ENCODE results near the gene LARGE1.

The LARGE1 gene

GRCh38 chr22:33515795-33516194, 404.5 kb downstream of the LARGE1 start:
- peak; percentile 74 for DNase-seq

GRCh38 chr22:33513388-33514338, 406.6 kb downstream of the LARGE1 start:
- DNase-seq = peak; percentile 57

GRCh38 chr22:33512908-33513307, 407.4 kb downstream of the LARGE1 start:
- no peak for DNase-seq

GRCh38 chr22:33510429-33510904, 409.8 kb downstream of the LARGE1 start:
- DNase-seq = no peak

GRCh38 chr22:33504941-33505625, 415.2 kb downstream of the LARGE1 start:
- no peak for DNase-seq

- DNase-seq = no peak
Measured at GRCh38 chr22:33496112-33496511, 424.2 kb downstream of the LARGE1 start.

GRCh38 chr22:33493476-33494205, 426.6 kb downstream of the LARGE1 start:
- no peak for DNase-seq

- DNase-seq = no peak
Measured at GRCh38 chr22:33492210-33492651, 428.0 kb downstream of the LARGE1 start.

GRCh38 chr22:33487041-33487716, 433.1 kb downstream of the LARGE1 start:
- no peak for DNase-seq

GRCh38 chr22:33481550-33481949, 438.7 kb downstream of the LARGE1 start:
- no peak for DNase-seq

GRCh38 chr22:33477120-33478111, 442.9 kb downstream of the LARGE1 start:
- no peak for DNase-seq

- DNase-seq = no peak
Measured at GRCh38 chr22:33476716-33477115, 443.6 kb downstream of the LARGE1 start.

GRCh38 chr22:33476206-33476605, 444.1 kb downstream of the LARGE1 start:
- no peak for DNase-seq

GRCh38 chr22:33474587-33474986, 445.7 kb downstream of the LARGE1 start:
- DNase-seq = no peak

GRCh38 chr22:33472462-33473344, 447.6 kb downstream of the LARGE1 start:
- no peak for DNase-seq

- DNase-seq = no peak
Measured at GRCh38 chr22:33470456-33470855, 449.8 kb downstream of the LARGE1 start.

GRCh38 chr22:33467620-33468095, 452.6 kb downstream of the LARGE1 start:
- DNase-seq = no peak

- DNase-seq = no peak
Measured at GRCh38 chr22:33467080-33467479, 453.2 kb downstream of the LARGE1 start.

GRCh38 chr22:33465554-33465953, 454.7 kb downstream of the LARGE1 start:
- no peak for DNase-seq

GRCh38 chr22:33464698-33465097, 455.6 kb downstream of the LARGE1 start:
- no peak for DNase-seq

Measured in DMS153 (cell line).